Right atrium auricular region (tissue), 2 donors: ENCODE data around the gene FRRS1. TPM values are rescaled to one million over a fixed set of nuclear protein-coding genes. Genes with fewer than 3 reads are reported as not detected.
"Not testable (repeated sequence)": the region's sequence is repeated elsewhere in the genome, so short reads cannot be mapped to it uniquely, and the experiment has no call there.

Experiments
- DNase-seq: peaks from one replicate; pipeline ENCODE4 v3.0.0-alpha.2; 2019; ENCODE audit warnings: low spot score
- H3K27ac ChIP-seq, 2 donors: fragments of 200-600 bp; sonication (generic); 1 replicate in 1 of 2; 2 replicates in 1 of 2; pipeline ENCODE4 v1.5.1; 2016 to 2019
- H3K27me3 ChIP-seq, 2 donors: fragments of 200-600 bp; sonication (generic); one replicate each; pipeline versions ENCODE4 v1.5.1 to v1.6.0; 2017 to 2019
- H3K36me3 ChIP-seq: fragments of 200-600 bp; sonication (generic); one replicate; pipeline ENCODE4 v1.5.1; 2016
- H3K4me1 ChIP-seq, 2 donors: fragments of 200-600 bp; sonication (generic); one replicate each; pipeline versions ENCODE4 v1.5.1 to v1.6.0; 2017 to 2019
- H3K4me3 ChIP-seq, 2 donors: fragments of 200-600 bp; sonication (generic); 1 replicate in 1 of 2; 2 replicates in 1 of 2; pipeline ENCODE4 v1.5.1; 2017 to 2019; ENCODE audit warnings: mild to moderate bottlenecking in 1 of 2, moderate library complexity in 1 of 2
- H3K9me3 ChIP-seq, 2 donors: fragments of 200-600 bp; sonication (generic); one replicate each; pipeline ENCODE4 v1.5.1; 2019
- total RNA-seq, 2 donors: library from RNA; depleted of rRNA; stranded (reverse); fragments of >200 nt; gene quantifications; one replicate each; pipeline ENCODE4 v1.1.0, GENCODE V29; 2016
- TF ChIP-seq, protein P1 (sequence below), 2 donors: fragments of 200-600 bp; sonication (generic); IDR thresholded peaks; one replicate each; pipeline ENCODE4 v1.5.1; 2019; ENCODE audit warnings: antibody characterized with exemption in 2 of 2

The FRRS1 gene
- total RNA-seq, 2 donors from 2014 or later, result 3.4 to 3.5 TPM

GRCh38 chr1:99764439-99764838 lies 2.0 kb downstream of the FRRS1 start:
- H3K27ac ChIP-seq, result no peak overlapping the region
- no peaks in the 10 kb centered on the region for H3K9me3 ChIP-seq
- H3K36me3 ChIP-seq, result no peaks in the 10 kb centered on the region
- peaks cover 0 to 10% of the 10 kb centered on the region in 2 donors for H3K4me1 ChIP-seq
- no peak for DNase-seq
- H3K27me3 ChIP-seq, result no peaks in the 10 kb centered on the region
- no peak overlapping the region for H3K4me3 ChIP-seq
- TF ChIP-seq, protein P1, sequence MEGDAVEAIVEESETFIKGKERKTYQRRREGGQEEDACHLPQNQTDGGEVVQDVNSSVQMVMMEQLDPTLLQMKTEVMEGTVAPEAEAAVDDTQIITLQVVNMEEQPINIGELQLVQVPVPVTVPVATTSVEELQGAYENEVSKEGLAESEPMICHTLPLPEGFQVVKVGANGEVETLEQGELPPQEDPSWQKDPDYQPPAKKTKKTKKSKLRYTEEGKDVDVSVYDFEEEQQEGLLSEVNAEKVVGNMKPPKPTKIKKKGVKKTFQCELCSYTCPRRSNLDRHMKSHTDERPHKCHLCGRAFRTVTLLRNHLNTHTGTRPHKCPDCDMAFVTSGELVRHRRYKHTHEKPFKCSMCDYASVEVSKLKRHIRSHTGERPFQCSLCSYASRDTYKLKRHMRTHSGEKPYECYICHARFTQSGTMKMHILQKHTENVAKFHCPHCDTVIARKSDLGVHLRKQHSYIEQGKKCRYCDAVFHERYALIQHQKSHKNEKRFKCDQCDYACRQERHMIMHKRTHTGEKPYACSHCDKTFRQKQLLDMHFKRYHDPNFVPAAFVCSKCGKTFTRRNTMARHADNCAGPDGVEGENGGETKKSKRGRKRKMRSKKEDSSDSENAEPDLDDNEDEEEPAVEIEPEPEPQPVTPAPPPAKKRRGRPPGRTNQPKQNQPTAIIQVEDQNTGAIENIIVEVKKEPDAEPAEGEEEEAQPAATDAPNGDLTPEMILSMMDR (IDR thresholded peaks at IDR 0.05), result no peak

- Histone ChIP-seq H3K36me3 (no peaks in the 10 kb centered on the region), H3K9me3 (no peaks in the 10 kb centered on the region), H3K4me3 (no peak overlapping the region), H3K4me1 (peaks cover 0 to 10% of the 10 kb centered on the region in 2 donors), H3K27ac (no peak overlapping the region), H3K27me3 (no peaks in the 10 kb centered on the region)
- no peak for DNase-seq
- TF ChIP-seq, protein P1 (IDR thresholded peaks at IDR 0.05), result no peak
Observed at GRCh38 chr1:99763956-99764355, 2.5 kb downstream of the FRRS1 start.

- no peak for DNase-seq
- Histone ChIP-seq H3K4me1 (no peaks in the 10 kb centered on the region), H3K4me3 (no peak overlapping the region), H3K36me3 (no peaks in the 10 kb centered on the region), H3K9me3 (no peaks in the 10 kb centered on the region), H3K27me3 (no peaks in the 10 kb centered on the region), H3K27ac (peak overlapping the region in 1 of 2 donors; percentile 25)
- TF ChIP-seq, protein P1 (IDR thresholded peaks at IDR 0.05), result no peak
Observed at GRCh38 chr1:99761774-99762173, 4.7 kb downstream of the FRRS1 start.

DNA sequence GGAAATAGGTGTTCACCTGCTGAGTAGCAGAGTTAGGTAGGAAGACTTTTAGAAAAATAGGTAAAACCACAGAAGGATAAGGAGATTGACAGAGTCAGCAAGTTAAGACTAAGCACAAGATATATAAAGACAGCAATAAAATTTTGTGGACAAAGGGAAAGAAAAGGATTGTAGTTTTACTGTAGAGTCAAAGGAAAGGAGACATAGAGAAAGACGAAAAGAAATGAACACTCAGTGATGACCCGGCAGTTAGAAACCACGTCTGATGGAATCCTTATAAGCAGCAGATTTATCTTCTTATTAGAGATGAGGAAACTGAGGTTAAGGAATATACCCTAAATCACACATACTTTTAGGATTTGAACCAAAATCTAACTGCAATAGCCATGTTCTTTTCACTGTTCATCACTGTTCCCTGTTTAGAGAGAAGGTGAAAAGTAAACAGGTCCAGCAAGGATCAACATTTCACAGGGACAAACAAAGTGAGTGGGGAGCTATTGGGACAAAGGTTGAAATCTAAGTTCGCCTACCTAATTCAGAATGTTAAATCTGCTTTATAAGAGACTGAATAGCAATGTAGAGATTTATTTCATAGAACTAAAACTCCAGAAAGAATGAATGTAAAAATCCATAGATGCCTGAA lies 6.8 kb downstream of the FRRS1 start:
- Histone ChIP-seq H3K27ac (no peak overlapping the region), H3K36me3 (no peaks in the 10 kb centered on the region), H3K27me3 (no peaks in the 10 kb centered on the region), H3K9me3 (no peaks in the 10 kb centered on the region), H3K4me1 (no peaks in the 10 kb centered on the region), H3K4me3 (no peak overlapping the region)
- TF ChIP-seq, protein P1 (IDR thresholded peaks at IDR 0.05), result no peak
- DNase-seq, result no peak

GRCh38 chr1:99758686-99759517 lies 7.5 kb downstream of the FRRS1 start:
- not testable (repeated sequence) for H3K27me3 ChIP-seq, H3K27ac ChIP-seq, H3K4me1 ChIP-seq, H3K36me3 ChIP-seq, DNase-seq, H3K9me3 ChIP-seq, H3K4me3 ChIP-seq

DNA sequence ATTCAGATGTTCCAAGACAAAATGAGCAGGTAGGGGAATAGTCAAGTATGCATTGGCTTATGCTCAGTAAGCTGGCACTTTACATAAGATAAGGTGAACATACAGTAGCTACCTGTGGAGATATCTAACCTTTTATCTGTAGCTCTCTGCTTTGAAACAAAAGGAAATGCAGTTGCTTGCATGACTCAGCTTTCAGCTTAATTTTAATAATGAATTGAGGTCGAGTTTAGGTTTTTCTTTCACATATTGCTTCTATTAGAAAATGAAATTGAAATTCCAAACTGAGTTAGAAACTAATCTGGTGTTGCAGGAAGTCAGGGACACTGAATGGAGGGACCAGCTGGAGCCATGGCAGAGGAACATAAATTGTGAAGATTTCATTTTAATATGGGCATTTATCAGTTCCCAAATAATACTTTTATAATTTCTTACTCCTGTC lies 8.3 kb downstream of the FRRS1 start:
- no peak for DNase-seq
- H3K4me3 ChIP-seq, result no peak overlapping the region
- H3K27ac ChIP-seq, result no peak overlapping the region
- no peaks in the 10 kb centered on the region for H3K4me1 ChIP-seq
- TF ChIP-seq, protein P1 (IDR thresholded peaks at IDR 0.05), result no peak
- no peaks in the 10 kb centered on the region for H3K27me3 ChIP-seq
- H3K36me3 ChIP-seq, result no peaks in the 10 kb centered on the region
- H3K9me3 ChIP-seq, result no peaks in the 10 kb centered on the region
